HL-60 (cell line): ENCODE measurements around the gene ARSG.
"Not testable (repeated sequence)": the region's sequence is repeated elsewhere in the genome, so short reads cannot be mapped to it uniquely, and the experiment has no call there.

ENCODE experiments used
- POLR2AphosphoS5 ChIP-seq: IDR thresholded peaks from 2 replicates; pipeline ENCODE4 v1.6.1; 2012; ENCODE audit warnings: low read depth
- REST ChIP-seq: IDR thresholded peaks from 2 replicates; pipeline ENCODE4 v1.6.1; 2012; ENCODE audit warnings: low read depth; ENCODE audit not compliant: insufficient replicate concordance
- TF ChIP-seq, protein P1 (sequence below): IDR thresholded peaks from one replicate; pipeline ENCODE4 v1.5.1; 2011; ENCODE audit warnings: low read length, control low read depth, inconsistent platforms; ENCODE audit not compliant: insufficient read depth

DNA sequence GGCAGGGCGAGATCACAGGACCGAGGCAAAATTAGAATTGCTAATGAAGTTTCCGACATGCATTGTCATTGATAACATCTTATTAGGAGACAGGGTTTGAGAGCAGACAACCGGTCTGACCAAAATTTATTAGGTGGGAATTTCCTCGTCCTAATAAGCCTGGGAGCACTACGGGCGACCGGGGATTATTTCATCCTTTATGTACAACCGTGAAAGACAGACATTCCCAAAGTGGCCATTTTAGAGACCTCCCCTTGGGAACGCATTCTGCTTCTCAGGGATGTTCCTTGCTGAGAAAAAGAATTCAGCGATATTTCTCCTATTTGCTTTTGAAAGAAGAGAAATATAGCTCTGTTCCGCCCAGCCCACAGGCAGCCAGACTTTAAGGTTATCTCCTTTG is 40.6 kb downstream of the ARSG start:
- TF ChIP-seq, protein P1, sequence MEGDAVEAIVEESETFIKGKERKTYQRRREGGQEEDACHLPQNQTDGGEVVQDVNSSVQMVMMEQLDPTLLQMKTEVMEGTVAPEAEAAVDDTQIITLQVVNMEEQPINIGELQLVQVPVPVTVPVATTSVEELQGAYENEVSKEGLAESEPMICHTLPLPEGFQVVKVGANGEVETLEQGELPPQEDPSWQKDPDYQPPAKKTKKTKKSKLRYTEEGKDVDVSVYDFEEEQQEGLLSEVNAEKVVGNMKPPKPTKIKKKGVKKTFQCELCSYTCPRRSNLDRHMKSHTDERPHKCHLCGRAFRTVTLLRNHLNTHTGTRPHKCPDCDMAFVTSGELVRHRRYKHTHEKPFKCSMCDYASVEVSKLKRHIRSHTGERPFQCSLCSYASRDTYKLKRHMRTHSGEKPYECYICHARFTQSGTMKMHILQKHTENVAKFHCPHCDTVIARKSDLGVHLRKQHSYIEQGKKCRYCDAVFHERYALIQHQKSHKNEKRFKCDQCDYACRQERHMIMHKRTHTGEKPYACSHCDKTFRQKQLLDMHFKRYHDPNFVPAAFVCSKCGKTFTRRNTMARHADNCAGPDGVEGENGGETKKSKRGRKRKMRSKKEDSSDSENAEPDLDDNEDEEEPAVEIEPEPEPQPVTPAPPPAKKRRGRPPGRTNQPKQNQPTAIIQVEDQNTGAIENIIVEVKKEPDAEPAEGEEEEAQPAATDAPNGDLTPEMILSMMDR: not testable (repeated sequence)
- TF ChIP-seq POLR2AphosphoS5, REST: not testable (repeated sequence)
